HPDE6-E6E7 (cell line): ENCODE measurements around the gene LILRA5.
"Not testable (repeated sequence)": the region's sequence is repeated elsewhere in the genome, so short reads cannot be mapped to it uniquely, and the experiment has no call there.

Experiments used
- DNase-seq: peaks from one replicate; pipeline ENCODE4 v3.0.0; 2011; ENCODE audit warnings: missing footprints; ENCODE audit errors: extremely low spot score

The LILRA5 gene

GRCh38 chr19:54302257-54302656 lies 10.7 kb downstream of the LILRA5 start:
- DNase-seq = no peak

GRCh38 chr19:54299515-54299914 lies 13.5 kb downstream of the LILRA5 start:
- no peak for DNase-seq

DNA sequence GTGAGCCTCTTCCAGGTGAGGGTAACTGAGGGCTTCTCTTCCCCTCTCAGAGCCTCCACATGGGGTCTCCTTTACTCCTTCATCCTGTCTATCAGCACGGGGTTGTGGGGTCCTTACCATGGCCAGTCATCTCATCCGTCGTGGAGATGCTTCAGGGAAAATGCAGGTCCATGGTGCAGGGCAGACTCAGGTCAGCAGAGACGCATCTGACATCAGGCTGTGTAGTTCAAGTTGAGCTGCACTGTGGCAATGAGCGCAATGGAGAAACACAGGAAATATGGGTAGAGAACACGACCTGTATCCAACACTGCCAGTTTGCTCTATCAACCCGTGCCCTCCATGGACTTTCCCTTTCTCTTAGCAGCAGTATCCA lies 13.9 kb downstream of the LILRA5 start:
- DNase-seq = no peak

DNA sequence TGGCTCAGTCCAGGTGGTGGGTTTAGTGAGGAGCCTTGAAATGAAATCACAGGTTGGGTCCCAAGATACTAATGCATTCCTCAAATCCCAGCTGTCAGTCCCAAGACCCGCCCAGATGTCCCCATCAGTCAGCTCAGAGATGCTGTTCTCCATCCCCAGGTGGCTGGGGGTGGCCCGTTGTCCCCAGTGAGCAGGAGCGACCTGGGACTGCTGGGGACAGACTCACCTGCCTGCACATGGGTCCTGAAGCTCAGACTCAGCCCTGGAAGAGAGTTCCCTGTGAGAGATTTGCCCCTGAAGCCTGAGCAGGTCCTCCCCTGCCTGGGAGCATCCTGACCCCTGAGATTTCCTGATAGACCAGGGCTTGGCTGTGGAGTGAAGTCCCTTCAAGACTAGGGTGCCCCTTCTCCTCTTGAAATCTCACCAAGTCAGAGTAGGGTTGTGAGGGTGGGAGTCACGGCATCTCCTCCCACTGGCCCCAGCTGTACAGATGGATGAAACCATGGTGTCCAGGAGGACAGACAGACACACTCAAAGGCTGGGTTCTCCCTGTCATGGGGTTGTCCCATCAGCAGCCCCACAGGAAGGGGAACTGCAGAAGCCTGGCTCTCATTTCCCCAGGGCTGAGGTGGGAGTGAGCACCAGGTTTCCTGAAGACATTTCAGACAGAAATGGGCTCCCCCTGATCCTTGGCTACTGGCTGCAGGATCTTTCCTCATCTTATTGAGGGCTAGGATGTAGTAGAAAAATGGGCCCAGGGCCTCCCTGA lies 14.4 kb downstream of the LILRA5 start:
- no peak for DNase-seq

- no peak for DNase-seq
These were observed 15.1 kb downstream of the LILRA5 start for GRCh38 chr19:54297759-54298305.

DNA sequence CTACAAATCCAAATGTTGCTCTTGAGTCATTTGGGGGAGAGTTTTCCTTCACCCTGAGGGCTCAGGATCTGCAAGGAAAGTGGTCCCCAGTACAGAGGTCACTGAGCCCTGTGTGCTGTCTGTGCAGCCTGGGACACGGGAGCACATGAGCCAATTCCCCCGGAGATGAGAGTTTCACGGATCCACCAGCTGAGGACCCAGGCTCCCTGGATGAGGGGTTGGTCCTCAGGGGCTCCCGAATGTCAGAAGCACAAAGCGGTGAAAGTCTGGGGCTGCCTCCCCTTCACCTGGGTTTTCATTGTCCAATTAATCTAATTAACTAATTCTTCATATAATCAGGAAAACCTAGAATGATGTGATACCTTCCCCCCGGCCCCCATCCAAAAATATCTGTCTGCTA lies 18.4 kb downstream of the LILRA5 start:
- DNase-seq = no peak

DNA sequence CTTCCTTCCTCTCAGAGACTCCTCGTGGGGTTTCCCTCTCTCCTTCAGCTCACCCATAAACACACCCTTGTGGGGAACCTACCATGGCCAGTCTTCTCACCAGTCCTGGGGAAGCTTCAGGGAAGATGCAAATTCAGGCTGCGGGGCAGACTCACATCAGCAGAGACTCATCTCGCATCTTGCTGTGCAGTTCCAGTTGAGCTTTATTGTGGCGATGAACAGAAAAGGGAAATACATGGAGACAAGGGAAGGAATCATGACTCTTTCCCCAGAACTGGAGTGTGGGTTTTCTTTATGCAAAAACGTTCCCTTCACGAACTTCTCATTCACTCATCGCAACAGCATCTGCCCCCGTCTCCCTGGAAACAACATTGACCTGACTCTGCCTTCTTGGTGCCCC lies 23.8 kb downstream of the LILRA5 start:
- not testable (repeated sequence) for DNase-seq

- DNase-seq = no peak
These were observed 25.5 kb downstream of the LILRA5 start for GRCh38 chr19:54287456-54287855.

DNA sequence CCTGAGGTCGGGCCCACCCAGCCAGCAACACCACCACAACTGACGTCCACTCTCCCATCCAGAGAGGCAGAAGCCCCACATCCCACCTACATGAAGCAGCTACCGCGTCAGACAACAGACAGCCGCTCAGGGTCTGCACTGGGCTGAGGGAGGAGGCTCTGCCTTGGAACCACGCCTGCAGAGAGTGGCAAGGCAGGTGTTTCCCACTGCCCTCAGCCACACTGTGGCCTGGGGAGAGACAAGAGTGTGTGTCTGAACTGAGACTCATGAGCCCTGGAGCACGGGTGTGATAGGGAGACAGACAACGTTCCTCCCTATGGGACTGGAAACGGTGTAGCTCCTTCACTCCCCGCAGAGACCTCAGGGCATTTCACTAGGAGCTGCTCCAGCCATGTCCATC lies 26.7 kb downstream of the LILRA5 start:
- not testable (repeated sequence) for DNase-seq

- DNase-seq = not testable (repeated sequence)
These were observed 27.4 kb downstream of the LILRA5 start for GRCh38 chr19:54285427-54286056.

DNA sequence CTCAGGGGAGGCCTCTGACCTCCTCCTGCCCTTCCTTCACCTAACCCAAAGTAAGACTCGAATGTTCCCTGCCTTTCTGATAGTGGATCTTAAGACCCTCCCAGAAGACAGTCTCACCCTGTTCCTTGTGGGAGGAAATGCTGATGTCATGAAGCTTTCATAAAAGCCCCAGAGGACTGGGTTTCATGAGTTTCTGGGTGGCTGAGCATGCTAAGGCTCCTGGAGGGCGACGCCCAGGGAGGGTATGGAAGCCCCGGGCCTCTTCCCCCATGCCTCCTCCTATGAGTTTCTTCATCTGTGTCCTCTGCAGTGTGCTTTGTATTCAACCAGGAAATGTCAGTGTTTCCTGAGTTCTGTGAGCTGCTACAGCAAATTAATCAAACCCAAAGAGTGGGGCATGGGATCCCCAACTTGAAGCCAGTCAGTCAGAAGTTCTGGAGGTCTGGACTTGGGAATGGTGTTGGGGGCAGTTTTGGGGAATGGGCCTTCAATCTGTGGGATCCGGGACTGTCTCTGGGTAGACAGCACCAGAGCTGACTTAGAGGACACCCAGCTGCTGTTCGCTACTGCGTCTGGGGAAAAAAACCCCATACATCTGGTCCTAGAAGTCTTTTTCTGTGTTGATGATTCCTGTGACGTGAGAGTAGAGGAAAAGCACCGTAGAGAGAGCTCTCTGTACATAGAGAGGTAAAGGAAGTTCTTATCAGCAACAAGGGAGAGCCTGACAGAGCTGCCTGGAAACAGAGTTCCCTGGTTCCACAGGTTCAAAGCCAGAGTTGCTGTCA lies 30.1 kb downstream of the LILRA5 start:
- no peak for DNase-seq

- not testable (repeated sequence) for DNase-seq
These were observed 31.3 kb downstream of the LILRA5 start for GRCh38 chr19:54281729-54282075.

GRCh38 chr19:54281007-54281728 lies 31.8 kb downstream of the LILRA5 start, which contains the start of gene LILRB2:
LILRB2 (minus strand) TSS chr19:54281110; CDS start chr19:54280496, 614 bp downstream.
- DNase-seq = no peak

GRCh38 chr19:54280441-54280840 lies 32.5 kb downstream of the LILRA5 start:
- not testable (repeated sequence) for DNase-seq

DNA sequence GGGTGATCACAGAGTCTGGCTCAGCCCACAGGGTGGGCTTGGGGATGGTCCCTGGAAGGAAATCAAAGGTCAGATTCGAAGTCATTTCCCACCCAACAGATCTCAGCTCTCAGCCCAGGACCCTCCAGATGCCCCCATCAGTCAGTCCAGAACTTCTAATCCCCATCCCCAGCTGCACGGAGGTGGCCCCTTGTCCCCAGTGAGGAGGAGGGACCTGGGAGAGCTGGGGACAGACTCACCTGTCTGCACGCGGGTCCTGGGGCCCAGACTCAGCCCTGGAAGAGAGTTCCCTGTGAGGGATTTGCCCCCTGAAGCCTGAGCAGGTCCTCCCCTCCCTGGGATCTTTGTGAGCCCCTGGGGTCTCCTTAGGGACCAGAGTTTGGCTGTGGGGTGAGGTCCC lies 32.9 kb downstream of the LILRA5 start:
- DNase-seq = not testable (repeated sequence)

DNA sequence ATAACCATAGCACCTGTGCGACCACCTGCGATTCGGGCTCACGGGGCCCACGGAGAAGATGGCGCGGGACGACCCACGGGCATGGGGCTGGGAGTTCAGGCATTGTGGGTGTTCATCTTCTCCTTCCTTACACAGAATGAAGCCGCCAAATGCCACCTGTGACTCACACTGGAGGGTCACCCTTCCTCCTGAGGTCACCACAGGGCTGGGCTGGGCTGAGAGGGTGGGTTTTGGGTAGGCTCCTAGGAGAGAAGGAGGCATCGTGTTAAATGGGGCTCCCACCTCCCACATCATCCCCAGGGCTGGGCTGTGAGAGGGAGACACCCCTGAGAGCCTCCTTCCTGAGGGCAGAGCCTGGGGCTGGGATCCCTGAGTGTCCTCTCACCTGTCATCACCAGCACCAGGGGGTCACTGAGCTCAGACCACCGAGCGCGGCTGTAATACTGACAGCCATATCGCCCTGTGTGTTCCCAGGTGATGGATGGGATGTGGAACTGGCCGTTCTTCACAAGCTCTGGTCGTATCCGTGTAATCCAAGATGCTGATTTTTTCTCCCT lies 33.5 kb downstream of the LILRA5 start:
- no peak for DNase-seq

GRCh38 chr19:54278571-54279195 lies 34.3 kb downstream of the LILRA5 start:
- DNase-seq = not testable (repeated sequence)

- not testable (repeated sequence) for DNase-seq
These were observed 34.9 kb downstream of the LILRA5 start for GRCh38 chr19:54278056-54278455.

GRCh38 chr19:54277111-54277615 lies 35.8 kb downstream of the LILRA5 start:
- not testable (repeated sequence) for DNase-seq

DNA sequence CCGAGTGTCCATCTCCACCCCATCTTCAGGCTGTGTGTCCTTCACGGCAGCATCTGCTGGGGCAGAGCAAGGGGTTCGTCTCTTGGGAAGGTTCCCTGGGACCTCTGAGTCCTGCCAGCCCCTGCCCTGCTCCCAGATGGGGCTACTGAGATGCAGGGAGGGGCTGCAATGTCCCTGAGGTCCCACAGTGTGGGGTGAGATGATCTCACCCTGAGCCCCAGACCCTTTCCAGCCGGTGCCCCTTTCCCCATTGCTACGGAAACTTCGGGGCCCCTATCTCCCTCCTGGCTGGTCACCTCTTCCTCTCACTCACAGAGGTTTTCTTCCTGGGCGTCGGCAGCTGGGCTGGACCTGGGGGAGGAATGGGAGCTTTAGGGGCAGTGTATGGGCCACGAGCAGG lies 37.0 kb downstream of the LILRA5 start:
- DNase-seq = no peak

- not testable (repeated sequence) for DNase-seq
These were observed 38.5 kb downstream of the LILRA5 start for GRCh38 chr19:54274516-54274915.
